ENCODE results near the gene SOX18.
"Not testable (repeated sequence)": the region's sequence is repeated elsewhere in the genome, so short reads cannot be mapped to it uniquely, and the experiment has no call there.

SOX18 gene

DNA sequence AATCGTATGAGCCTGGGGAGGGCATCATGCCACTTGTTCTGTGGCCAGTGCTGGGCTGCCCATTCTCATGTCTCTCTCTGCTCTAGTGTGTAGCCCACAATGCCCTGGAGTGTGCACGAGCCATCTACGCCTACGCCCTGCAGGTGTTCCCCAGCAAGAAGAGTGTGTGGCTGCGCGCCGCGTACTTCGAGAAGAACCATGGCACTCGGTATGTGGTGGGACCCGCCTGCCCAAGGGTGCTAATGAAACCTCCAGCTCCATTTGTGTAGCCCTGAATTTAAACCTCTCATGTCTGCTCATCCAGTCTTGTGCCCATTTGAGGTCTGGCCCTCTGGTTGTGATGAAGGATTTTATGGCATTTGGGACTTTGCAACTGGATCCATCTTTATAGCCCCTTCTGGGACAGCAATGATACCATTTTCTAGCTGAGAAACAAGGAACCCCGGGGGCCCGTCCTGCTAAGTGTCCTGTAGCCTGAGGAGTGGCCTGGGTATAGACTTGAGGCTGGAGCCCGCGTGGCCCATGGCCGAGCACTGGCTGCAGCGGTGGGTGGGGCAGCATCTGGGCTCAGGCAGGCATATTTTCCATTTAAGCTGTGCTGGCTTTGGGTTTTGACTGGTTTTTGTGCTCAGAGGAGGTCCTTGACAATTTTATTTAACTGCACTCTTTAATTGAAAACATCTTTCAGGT lies 26.6 kb downstream of the SOX18 start:
- no peak for DNase-seq (ENCODE audit: low read depth)

DNA sequence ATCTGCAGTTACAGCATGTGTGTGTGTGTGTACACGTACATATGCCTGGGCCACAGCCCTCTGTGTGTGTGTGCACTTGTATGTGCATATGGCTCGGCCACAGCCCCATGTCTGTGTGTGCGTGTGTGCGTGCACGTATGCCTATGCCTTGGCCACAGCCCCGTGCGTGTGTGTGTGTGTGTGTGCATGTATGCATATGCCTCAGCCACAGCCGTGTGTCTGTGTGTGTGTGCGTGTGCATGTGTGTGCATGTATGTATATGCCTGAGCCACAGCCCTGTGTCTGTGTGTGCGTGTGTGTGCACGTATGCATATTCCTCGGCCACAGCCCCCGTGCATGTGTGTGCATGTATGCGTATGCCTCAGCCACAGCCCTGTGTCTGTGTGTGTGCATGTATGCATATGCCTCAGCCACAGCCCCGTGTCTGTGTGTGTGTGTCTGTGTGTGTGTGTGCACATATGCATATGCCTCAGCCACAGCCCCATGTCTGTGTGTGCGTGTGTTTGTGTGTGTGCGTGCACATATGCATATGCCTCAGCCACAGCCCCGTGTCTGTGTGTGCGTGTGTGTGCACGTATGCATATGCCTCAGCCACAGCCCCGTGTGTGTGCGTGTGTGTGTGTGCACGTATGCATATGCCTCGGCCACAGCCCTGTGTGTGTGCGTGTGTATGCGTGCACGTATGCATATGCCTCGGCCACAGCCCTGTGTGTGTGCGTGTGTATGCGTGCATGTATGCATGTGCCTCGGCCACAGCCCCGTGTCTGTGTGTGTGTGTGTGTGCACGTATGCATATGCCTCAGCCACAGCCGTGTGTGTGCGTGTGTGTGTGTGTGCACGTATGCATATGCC lies 28.1 kb downstream of the SOX18 start:
- DNase-seq (ENCODE audit: low read depth), result no peak

DNA sequence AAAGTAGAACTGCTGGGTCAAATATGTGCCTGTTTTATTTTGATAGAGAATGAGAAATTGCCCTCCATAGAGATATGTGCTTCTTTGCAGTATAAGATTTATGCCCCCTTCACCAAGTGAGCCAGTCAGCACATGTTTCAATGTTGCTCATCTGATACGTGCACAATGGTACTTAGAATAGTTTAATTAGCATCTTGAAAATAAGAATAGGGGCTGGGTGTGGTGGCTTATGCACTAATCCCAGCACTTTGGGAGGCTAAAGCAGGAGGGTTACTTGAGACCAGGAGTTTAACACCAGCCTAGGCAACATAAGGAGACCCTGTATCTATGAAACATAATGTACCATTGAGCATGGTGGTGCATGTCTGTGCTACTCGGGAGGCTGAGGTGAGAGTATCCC lies 33.8 kb downstream of the SOX18 start:
- no peak for DNase-seq (ENCODE audit: low read depth)

DNA sequence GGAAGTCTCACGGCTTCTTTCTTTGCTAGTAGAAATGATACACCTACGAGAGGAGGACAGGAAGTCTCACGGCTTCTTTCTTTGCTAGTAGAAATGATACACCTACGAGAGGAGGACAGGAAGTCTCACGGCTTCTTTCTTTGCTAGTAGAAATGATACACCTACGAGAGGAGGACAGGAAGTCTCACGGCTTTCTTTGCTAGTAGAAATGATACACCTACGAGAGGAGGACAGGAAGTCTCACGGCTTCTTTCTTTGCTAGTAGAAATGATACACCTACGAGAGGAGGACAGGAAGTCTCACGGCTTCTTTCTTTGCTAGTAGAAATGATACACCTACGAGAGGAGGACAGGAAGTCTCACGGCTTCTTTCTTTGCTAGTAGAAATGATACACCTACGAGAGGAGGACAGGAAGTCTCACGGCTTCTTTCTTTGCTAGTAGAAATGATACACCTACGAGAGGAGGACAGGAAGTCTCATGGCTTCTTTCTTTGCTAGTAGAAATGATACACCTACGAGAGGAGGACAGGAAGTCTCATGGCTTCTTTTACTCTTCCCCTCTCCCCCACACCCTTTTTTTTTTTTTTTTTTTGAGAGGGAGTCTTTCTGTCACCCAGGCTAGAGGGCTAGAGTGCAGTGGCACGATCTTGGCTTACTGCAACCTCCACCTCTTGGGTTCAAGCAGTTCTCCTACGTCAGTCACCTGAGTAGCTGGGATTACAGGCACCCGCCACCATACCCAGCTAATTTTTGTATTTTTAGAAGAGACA lies 36.9 kb downstream of the SOX18 start:
- not testable (repeated sequence) for DNase-seq (ENCODE audit: low read depth)

DNA sequence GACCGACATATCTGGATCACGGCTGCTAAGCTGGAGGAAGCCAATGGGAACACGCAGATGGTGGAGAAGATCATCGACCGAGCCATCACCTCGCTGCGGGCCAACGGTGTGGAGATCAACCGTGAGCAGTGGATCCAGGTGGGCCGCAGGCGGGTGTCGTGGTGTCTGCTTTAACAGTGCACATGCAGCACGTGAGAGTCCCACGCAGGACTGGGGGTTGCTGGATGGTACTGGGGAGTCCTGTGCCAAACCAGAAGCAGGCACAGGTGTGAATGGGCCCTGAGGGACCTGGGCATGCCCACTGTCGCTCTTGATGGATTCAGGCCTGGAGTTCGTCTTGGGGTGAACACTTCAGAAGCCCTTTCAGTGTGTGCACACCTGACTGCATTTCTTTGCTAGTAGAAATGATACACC lies 38.1 kb downstream of the SOX18 start:
- no peak for DNase-seq (ENCODE audit: low read depth)

DNA sequence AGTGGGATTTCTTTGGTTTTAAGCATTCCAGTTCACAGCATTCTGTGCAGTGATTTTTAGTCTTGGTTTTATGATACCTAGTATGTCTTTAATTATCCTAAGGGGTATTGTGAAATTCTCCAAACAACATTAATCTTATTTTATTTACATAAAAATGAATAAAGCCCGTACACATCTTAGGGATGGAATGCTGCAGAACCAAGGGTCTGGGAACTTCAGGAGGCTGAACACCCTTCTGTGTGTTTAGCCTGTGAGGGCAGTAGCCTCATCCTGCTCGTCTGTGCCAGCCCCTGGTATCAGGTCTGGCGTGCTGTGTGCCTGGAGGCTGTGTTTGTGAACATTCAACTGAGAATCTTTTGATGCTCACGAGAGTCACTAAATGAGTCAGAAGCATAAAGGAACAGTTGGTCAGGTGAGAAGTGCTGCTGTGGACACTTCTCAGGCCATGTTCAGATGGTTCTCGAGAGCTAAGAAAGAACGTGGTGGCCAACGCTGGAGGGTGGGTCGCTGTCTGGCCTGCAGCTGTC lies 38.7 kb downstream of the SOX18 start:
- DNase-seq (ENCODE audit: low read depth), result no peak

DNA sequence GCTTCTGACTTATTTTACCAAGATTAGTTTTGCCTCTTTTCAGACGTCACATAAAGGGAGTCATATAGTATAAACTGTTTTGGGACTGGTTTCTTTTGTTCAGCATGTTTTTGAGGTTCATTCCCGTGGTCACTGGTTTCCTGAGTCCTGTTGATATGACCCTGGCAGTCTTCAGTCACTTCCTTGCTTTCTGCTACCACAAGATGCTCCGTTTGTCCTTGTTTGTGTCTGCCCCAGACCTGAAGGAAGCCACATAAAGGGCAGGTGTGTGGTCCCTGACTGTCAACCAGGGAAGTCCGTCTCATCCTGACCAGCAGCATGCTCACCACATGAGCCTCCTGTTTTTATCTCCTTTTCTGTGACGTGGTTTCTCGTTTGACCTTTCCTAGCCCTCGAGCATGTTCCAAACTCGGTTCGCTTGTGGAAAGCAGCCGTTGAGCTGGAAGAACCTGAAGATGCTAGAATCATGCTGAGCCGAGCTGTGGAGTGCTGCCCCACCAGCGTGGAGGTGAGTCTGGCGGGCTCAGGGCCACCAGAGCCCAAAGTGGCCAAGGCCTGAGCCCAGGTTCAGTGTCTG lies 39.5 kb downstream of the SOX18 start:
- no peak for DNase-seq (ENCODE audit: low read depth)

DNA sequence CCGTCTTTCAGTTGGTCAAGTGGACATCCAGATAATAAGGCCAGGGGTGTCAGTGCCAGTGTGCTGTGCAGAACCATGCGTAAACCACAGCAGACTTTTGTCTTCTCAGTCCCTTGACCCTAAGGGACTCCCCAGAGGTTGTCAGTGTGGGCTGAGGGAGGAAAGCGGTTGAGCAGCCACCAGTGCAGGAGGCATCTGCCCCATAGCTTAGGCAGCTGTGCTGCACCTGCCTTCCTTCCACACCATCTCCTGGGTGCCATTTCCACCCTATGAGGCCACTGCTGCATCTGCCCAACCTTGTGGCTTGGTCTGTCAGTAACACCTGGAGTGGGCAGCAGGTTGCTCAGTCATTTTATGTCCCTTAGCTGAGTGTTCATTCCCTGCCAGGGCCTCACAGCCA lies 42.5 kb downstream of the SOX18 start:
- DNase-seq (ENCODE audit: low read depth), result no peak

DNA sequence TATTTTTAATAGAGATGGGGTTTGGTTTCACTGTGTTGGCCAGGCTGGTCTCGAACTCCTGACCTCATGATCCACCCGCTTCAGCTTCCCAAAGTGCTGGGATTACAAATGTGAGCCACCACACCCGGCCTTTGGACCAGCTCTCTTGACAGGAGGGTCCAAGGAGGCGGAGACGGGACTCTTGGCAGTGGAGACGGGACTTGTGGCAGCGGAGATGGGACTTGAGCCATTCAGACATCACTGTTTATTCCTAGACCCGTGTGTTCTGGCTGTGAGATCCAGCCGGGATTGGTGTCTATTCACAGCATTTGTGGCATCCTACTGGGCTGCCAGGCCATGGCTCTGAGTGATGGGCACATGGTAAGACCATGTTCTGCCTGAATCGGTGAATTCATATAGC lies 42.9 kb downstream of the SOX18 start:
- DNase-seq (ENCODE audit: low read depth), result no peak

DNA sequence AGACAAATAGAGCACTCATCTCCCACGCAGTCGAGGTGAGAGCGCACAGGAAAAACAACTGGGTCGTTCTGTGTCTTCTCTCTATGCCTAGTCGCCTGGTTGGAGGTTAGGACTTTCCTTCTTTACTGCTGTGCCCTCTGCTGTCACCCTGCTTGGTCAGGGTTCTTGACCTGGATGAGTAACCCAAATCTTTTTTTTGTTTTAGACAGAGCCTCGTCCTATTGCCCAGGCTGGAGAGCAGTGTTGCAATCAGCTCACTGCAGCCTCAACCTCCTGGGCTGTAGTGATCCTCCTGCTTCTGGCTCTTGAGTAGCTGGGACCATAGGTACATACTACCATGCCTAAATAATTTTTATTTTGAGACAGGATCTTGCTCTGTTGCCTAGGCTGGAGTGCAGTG lies 44.0 kb downstream of the SOX18 start:
- no peak for DNase-seq (ENCODE audit: low read depth)

DNA sequence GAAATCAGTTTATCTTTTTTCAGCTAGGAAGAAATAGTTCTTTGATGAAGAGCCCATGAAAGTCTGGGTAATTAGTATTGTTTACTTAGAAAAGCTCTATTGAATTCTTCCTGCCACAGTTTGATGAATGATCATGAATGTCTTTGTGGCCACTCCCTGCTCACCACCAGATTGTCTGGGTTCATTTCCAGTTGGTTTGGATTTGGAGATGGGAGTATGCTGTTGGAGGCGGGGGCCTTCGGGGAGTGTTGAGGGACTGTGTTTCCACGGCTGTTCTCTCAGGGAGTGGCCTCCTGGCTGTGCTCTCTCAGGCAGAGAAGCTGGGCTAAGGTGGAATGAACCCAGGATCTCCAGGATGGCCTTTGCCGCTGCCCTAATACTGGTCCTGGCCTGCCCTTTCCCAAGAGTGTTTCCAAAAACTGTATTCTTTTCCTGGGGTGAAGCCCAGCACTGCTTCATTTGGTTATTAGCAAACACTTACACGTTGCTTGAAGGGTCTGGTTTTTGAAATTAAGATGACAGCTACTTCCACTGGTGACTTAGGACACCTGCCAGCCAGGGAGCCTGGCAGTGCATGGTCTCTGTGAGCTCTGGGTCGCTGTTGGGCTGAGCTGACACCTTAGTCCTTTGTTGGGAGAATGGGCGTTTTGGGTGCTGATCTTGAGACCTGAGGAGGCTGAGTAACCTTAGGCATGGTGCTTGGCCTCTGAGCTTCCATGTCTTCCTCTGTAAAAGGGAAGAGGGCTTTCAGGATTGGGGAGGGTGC lies 45.3 kb downstream of the SOX18 start:
- no peak for DNase-seq (ENCODE audit: low read depth)

DNA sequence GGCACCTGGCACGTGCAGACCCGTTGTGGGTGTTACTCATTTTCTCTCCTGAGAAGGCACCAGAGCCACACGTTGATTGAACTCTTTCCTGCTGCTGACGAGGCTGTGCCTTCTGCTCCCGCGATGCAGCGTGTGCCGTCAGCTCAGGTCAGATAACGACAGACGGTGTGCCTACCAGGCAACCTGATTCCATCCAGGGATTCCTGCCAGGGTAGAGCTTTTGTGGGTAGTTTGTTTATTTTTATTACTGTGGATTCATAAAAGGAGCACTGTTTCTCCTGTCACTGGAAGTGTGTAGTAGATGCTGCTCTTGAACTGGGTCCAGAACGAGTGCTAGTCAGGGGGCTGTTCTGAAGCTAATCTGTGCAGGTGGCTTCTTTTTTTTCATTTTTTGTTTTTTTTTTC lies 47.8 kb downstream of the SOX18 start:
- no peak for DNase-seq (ENCODE audit: low read depth)

DNA sequence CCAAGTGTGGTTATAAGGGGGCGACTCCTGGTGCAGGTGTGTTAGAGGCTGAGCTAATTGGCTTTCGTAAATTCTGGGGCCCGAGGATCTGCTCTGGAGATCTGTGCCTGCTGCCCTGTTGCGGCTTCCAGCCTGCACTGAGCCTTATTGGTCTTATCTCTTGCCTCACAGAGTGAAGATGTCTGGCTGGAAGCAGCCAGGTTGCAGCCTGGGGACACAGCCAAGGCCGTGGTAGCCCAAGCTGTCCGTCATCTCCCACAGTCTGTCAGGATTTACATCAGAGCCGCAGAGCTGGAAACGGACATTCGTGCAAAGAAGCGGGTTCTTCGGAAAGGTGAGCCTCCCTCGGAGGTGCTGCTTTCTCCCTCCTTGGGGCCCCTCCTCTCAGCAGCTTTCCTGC lies 48.5 kb downstream of the SOX18 start:
- DNase-seq (ENCODE audit: low read depth), result no peak
